Right lung (tissue), 10 donors: ENCODE data around the gene SLX1A. TPM values are rescaled to one million over a fixed set of nuclear protein-coding genes. Genes with fewer than 3 reads are reported as not detected.
"Not testable (repeated sequence)": the region's sequence is repeated elsewhere in the genome, so short reads cannot be mapped to it uniquely, and the experiment has no call there.

ENCODE experiments used
- DNase-seq, 2 donors: peaks; one replicate each; pipeline ENCODE4 v3.0.0-alpha.2; 2013
- long read RNA-seq, 8 donors: transcript quantifications; one replicate each; lab custom pipeline, GENCODE V29; 2026
- polyA plus RNA-seq, 5 donors: library from polyadenylated mRNA; unstranded; fragments of 120-200 nt; gene quantifications; one replicate each; pipeline versions ENCODE4 v1.2.1 to v1.2.3, GENCODE V29; 2013; ENCODE audit warnings: inconsistent platforms in 1 of 5, low replicate concordance in 1 of 5; ENCODE audit not compliant: insufficient read length in 5 of 5, insufficient read depth in 1 of 5

The SLX1A gene
- 10 to 100 TPM; 12.7 to 28.5 (median 21.3) TPM for polyA plus RNA-seq
- long read RNA-seq, donor 1, transcript SLX1A-201 (6 exons, 1,091 nt), result major isoform, 8 of 10 reads
- long read RNA-seq, donor 1, partial matches to known transcripts, result 0 of 10 reads
- long read RNA-seq, donor 1, other reads (novel, unspliced or antisense), result 0 of 10 reads
- long read RNA-seq, donor 2, partial matches to known transcripts, result 0 of 3 reads
- long read RNA-seq, donor 2, other reads (novel, unspliced or antisense), result 0 of 3 reads
- long read RNA-seq, donor 3, transcript SLX1A-201 (6 exons, 1,091 nt), result major isoform, 7 of 9 reads
- long read RNA-seq, donor 3, partial matches to known transcripts, result 0 of 9 reads
- long read RNA-seq, donor 3, other reads (novel, unspliced or antisense), result 0 of 9 reads
- long read RNA-seq, donor 4, partial matches to known transcripts, result 0 of 2 reads
- long read RNA-seq, donor 4, other reads (novel, unspliced or antisense), result 0 of 2 reads
- long read RNA-seq, donor 5, partial matches to known transcripts, result 0 of 3 reads
- long read RNA-seq, donor 5, other reads (novel, unspliced or antisense), result 0 of 3 reads
- long read RNA-seq, donor 6, transcript SLX1A-201 (6 exons, 1,091 nt), result major isoform, 8 of 10 reads
- long read RNA-seq, donor 6, partial matches to known transcripts, result 0 of 10 reads
- long read RNA-seq, donor 6, other reads (novel, unspliced or antisense), result 0 of 10 reads
- long read RNA-seq, donor 7, transcript SLX1A-201 (6 exons, 1,091 nt), result major isoform, 6 of 8 reads
- long read RNA-seq, donor 7, partial matches to known transcripts, result 0 of 8 reads
- long read RNA-seq, donor 7, other reads (novel, unspliced or antisense), result 0 of 8 reads
- long read RNA-seq, donor 8, partial matches to known transcripts, result 0 of 3 reads
- long read RNA-seq, donor 8, other reads (novel, unspliced or antisense), result 0 of 3 reads

DNA sequence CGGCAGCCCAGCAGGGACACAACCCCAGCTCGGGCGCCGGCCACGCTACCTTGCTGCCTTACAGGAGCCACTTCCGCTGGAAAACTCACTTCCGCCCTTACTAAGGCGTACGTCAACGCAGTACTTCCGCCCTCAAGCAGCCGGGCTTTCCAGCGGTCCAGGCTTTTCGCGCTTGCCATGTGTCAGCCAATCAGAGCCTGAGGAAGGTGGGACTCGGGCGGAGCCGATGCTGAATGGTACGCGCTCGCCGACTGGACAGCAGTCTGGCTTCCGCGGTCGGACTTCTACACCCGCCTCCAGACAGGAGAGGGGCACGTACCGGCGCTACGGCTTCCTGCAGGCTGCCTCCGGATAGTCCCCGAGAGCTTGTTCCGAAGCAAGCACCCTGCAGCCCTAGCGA is at the start of gene SLX1A, which contains the start of gene BOLA2B:
Gene SLX1A (plus strand): TSS at position 261 of the 400 bp plus-strand sequence. CDS start 210 bp downstream, outside the sequence.
Gene BOLA2B (minus strand): TSS at position 52 of the 400 bp plus-strand sequence. CDS start 71 bp downstream, outside the sequence.
- not testable (repeated sequence) for DNase-seq

DNA sequence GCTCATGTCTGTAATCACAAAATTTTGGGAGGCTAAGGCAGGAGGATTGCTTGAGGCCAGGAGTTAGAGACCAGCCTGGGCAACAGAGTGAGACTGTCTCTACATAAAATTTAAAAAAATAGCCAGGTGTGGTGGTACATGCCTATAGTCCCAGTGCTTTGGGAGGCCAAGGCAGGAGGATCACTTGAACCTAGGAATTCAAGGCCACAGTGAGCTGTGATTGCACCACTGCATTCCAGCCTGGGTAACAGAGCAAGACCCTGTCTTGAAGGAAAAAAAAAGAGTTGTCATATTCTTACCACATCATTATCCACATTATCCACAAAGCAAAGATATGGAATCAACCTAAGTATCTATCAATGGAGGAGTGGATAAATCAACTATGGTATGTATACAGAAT is 49.7 kb upstream of the SLX1A start:
- DNase-seq, result no peak

DNA sequence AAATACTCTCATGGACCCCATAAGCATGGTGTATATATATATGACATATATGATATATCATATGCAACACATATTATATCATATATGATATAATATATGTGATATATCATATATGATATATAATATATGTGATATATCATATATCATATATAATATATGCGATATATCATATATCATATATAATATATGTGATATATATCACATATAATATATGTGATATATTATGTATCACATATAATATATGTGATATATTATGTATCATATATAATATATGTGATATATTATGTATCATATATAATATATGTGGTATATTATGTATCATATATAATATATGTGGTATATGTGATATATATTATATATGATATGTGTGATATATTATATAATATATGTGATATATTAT is 48.8 kb upstream of the SLX1A start:
- DNase-seq, result no peak

DNA sequence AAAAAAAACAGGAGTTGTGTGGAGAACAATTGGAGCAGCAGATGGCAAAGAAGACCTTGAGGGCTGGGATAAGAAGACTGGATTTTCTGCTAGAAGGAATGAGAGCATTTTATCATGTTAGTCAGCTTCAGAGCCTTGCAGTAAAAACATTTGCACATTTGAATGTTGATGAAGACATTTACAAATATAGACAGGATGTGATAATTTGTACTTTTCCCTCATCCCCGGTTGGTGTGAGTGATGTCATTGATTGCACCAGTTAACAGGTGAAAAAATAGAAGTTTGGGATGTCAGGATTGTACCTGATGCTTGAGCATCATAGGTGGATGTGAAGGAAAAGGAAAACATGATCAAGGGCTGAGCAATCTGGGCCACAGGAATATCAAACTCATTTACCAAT is 48.0 kb upstream of the SLX1A start:
- no peak for DNase-seq

DNA sequence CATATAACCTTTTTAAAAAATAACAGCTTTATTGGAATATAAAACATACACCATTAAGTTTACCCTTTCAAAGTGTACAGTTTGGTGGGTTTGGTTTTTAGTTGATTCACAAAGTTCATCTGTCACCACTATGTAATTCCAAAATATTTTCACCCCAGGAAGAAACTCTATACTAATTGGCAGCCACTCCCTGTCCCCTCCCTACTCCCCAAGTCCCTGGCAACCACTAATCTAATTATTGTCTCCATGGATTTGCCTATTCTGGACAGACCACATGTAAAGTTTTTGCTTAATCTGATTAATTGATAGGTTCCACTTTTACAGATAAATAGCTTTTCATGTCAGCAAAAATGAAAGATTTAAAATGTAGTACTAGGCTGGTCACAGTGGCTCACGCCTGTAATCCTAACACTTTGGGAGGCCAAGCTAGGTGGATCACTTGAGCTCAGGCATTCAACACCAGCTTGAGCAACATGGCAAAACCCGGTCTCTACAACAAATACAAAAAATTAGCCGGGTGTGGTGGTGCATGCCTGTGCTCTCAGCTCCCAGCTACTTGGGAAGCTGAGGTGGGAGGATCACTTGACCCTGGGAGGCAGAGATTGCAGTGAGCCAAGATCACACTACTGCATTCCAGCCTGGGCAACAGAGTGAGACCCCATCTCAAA is 45.7 kb upstream of the SLX1A start:
- no peak for DNase-seq

DNA sequence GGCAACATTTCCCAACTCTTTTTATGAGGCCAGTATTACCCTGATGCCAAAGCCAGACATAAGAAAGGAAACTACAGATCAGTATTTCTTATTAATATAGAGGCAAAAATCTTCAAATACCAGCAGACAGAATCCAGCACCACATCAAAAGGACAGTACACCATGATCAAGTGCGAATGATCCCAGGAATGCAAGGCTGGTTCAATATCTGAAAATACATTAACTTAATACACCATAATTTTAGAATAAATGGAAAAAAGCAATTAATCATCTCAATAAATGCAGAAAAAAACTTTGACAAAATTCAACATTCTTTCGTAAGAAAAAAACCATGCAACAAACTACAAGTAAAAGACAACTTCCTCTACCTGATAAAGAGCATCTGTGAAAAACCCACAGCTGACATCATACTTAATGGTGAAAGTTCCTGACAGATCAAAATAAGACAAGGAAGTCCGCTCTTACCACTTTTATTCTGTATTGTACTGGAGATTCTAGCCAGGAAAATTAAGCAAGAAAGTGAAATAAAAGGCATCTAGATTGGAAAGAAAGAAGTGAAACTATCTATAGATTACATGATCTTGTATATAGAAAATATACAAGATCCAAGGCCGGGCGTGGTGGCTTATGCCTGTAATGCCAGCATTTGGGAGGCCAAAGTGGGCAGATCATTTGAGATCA is 44.3 kb upstream of the SLX1A start:
- DNase-seq, result no peak

DNA sequence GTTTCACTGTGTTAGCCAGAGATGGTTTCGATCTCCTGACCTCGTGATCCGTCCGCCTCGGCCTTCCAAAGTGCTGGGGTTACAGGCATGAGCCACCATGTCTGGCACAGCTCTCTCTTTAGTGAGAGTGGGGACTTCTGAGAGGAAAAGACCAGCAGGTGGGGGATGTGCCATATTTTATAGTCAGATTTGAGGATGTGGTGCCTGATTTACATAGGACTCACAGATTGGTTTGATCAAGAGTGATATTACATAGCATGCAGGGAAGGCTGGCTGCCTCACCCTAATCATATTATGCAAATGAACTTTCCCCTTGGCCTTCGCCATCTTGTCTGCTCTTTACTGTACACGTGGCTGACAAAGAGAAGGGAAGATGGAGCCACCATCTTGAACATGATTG is 42.6 kb upstream of the SLX1A start:
- DNase-seq, result no peak

DNA sequence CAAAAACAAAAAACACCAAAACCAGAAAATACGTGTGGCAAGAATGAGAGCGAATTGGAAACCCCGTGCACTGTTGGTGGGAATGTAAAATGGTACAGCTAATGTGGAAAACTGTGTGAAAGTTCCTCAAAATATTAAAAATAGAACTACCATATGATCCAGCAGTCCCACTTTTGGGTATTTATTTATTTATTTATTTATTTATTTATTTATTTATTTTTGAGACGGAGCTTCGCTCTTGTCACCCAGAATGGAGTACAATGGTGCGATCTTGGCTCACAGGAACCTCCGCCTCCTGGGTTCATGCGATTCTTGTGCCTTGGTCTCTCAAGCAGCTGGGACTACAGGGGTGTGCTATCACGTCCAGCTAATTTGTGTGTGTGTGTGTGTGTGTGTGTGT is 41.2 kb upstream of the SLX1A start:
- no peak for DNase-seq

DNA sequence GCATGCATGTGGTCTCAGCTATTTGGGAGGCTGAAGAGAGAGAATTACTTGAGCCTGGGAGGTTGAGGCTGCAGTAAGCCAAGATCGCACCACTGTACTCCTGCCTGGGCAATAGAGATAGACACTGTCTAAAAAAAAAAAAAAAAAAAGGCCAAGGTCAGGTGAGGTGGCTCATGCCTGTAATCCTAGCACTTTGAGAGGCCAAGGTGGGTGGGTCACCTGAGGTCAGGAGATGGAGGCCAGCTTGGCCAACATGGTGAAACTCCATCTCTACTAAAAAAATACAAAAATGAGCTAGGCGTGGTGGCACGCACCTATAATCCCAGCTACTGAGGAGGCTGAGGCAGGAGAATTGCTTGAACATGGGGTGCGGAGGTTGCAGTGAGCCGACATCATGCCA is 38.5 kb upstream of the SLX1A start:
- no peak for DNase-seq

DNA sequence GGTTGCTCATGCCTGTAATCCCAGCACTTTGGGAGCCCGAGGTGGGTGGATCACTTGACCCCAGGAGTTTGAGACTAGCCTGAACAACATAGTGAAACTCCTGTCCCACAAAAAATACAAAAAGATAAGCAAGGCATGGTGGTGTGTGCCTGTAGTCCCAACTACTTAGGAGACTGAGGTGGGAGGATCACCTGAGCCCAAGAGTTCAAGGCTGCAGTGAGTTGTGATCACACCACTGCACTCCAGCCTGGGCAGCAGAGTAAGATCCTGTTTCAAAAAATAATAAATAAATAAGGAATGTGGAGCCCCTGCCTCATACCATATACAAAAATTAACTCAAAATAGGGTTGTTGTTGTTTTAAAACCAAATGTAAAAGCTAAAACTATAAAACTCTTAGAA is 36.5 kb upstream of the SLX1A start:
- no peak for DNase-seq

DNA sequence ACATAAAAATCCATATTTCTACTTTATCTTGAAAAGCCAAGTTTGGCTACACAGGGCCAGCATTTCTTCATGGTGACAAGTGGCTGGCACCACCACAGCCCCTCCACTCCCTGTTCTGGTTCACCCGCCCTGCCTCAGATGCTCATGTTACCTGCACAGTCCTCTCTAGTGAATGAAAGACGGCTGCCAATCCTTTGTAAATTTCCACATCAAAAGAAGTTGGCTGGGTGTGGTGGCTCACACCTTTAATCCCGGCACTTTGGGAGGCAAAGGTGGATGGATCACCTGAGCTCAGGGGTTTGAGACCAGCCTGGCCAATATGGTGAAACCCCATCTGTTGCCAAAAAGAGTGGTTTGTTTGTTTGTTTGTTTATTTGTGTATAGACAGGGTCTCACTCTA is 30.1 kb upstream of the SLX1A start:
- DNase-seq, result no peak

DNA sequence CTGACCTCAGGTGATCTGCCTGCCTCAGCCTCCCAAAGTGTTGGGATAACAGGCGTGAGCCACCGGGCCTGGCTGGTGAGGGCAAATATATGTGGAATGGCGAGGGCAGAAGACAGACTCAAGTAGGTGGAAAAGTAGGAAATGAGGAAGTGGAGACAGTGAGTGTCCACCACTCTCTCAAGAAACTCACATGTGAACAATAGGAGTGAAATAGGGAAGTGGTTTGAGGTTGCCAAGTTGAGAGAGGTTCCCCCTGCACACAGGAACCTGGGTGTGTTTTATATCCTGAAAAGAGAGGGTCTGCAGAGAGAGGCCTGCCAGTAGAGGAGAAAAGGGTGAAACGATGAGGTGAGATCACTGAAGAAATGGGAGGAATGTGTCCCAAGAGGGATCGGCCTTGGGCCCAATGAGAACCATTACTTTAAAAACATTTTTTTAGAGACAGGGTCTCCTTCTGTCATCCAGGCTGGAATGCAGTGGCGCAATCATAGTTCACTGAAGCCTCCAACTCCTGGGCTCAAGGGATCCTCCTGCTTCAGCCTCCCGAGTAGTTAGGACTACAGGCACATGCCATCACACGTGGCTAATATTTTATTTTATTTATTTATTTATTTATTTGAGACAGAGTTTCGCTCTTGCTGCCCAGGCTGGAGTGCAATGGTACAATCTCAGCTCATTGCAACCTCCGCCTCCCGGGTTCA is 27.3 kb upstream of the SLX1A start:
- no peak for DNase-seq

DNA sequence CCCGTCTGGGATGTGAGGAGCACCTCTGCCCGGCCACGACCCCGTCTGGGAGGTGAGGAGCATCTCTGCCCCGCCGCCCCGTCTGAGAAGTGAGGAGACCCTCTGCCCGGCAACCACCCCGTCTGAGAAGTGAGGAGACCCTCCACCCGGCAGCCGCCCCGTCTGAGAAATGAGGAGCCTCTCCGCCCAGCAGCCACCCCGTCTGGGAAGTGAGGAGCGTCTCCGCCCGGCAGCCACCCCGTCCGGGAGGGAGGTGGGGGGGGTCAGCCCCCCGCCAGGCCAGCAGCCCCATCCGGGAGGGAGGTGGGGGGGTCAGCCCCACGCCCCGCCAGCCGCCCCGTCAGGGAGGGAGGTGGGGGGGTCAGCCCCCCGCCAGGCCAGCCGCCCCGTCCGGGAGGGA is 24.9 kb upstream of the SLX1A start:
- DNase-seq, result not testable (repeated sequence)

DNA sequence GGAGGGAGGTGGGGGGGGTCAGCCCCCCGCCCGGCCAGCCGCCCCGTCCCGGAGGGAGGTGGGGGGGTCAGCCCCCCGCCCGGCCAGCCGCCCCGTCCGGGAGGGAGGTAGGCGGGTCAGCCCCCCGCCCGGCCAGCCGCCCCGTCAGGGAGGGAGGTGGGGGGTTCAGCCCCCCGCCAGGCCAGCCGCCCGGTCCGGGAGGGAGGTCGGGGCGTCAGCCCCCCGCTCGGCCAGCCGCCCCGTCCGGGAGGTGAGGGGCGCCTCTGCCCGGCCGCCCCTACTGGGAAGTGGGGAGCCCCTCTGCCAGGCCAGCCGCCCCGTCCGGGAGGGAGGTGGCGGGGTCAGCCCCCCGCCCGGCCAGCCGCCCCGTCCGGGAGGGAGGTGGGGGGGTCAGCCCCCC is 24.3 kb upstream of the SLX1A start:
- not testable (repeated sequence) for DNase-seq

DNA sequence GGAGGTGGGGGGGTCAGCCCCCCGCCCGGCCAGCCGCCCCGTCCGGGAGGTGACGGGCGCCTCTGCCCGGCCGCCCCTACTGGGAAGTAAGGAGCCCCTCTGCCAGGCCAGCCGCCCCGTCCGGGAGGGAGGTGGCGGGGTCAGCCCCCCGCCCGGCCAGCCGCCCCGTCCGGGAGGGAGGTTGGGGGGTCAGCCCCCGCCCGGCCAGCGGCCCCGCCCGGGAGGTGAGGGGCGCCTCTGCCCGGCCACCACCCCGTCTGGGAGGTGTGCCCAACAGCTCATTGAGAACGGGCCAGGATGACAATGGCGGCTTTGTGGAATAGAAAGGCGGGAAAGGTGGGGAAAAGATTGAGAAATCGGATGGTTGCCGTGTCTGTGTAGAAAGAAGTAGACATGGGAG is 23.5 kb upstream of the SLX1A start:
- DNase-seq, result not testable (repeated sequence)

DNA sequence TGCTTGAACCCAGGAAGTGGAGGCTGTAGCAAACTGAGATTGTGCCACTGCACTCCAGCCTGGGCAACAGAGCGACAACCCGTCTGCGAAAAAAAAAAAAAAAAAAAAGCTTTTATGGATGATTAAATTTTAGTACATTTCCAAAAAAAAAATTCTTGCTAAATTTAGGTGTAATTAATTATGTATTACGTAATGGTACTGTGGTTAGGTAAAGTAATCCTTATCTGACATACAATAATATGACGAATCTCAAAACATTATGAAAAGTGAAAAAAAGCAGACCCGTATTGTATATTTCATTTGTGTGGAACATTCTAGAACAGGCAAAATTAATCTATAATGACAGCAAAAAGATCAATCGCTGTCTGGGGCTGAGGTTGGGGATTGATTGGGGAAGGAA is 20.6 kb upstream of the SLX1A start:
- DNase-seq, result no peak

DNA sequence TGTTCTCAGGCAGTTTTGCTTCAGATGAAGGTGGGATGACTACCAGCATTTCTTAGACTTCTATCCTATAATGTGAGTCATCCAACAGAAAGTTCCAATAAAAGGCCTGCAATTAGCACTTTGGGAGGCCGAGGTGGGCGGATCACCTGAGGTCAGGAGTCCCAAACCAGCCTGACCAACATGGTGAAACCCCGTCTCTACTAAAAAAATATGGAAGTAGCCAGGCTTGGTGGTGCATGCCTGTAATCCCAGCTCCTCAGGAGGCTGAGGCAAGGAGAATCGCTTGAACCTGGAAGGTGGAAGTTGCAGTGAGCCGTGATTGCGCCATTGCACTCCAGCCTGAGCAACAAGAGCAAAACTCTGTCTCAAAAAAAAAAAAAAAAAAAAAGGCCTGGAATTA is 16.8 kb upstream of the SLX1A start:
- DNase-seq, result not testable (repeated sequence)

DNA sequence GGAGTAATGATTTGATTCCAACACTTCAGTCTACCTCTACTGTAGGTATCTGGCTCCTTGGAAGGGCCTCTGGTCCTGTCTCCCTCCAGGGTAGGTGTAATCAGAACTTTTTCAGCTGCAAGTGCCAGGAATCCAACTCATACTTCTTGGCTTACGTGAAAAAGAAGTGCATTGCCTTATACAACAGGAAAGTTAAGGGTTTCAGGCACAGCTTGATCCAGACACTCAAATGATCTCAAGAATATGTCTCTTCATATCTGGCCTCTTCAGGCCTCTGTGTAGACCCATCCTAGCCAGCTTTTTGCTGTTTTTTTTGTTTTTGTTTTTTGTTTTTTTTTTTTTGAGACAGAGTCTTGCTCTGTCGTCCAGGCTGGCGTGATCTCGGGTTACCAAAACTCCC is 14.5 kb upstream of the SLX1A start:
- no peak for DNase-seq

DNA sequence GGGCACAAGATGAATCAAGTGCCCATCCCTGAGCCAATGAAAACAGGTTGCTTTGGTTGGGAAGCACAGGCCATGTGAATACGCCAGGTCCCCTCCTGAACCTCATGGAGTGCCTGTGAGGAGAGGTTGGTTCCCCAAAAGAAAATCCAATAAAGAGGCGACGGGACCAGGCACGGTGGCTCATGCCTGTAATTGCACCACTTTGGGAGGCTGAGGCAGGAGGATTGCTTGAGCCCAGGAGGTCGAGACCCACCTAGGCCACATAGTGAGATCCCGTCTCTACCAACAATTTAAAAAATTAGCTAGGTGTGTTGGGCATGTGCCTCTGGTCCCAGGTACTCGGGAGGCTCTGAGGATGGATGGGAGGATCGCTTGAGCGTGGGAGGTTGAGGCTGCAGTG is 13.7 kb upstream of the SLX1A start:
- no peak for DNase-seq

DNA sequence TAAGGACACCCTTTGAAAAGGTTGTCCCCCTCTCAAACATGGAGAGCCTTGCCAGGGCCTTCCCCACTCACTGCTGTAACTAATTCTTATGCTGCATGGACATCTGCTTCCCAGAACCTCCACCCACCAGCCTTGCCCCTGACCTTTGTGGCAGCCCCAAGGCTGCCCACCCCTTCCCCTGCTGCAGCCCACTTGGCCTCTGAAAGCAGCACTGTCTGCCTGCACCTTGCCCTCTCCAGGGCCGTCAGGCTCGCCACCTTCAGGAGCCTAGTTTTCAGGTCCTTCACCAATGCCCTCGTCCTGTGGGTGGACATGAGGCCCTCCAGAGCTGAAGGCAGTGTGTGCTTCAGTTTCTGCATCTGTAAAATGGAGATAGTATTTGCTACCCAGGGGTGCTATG is 12.9 kb upstream of the SLX1A start:
- DNase-seq, result no peak
